Upper lobe of left lung (tissue), 4 donors: ENCODE results near the gene OR4D6.

ENCODE experiments used
- CTCF ChIP-seq, 6 experiments: fragments of 450-650 bp in 4 of 6; fragments of 200-600 bp in 2 of 6; sonication (generic) in 2 of 6; IDR thresholded peaks; one replicate each; pipeline ENCODE4 v1.5.1; 2016 to 2019; ENCODE audit warnings: antibody characterized with exemption in 6 of 6
- POLR2AphosphoS5 ChIP-seq, 2 donors: sonication (generic); formaldehyde crosslinking; IDR thresholded peaks; one replicate each; pipeline ENCODE4 v1.5.1; 2017; ENCODE audit warnings: antibody characterized with exemption in 2 of 2

DNA sequence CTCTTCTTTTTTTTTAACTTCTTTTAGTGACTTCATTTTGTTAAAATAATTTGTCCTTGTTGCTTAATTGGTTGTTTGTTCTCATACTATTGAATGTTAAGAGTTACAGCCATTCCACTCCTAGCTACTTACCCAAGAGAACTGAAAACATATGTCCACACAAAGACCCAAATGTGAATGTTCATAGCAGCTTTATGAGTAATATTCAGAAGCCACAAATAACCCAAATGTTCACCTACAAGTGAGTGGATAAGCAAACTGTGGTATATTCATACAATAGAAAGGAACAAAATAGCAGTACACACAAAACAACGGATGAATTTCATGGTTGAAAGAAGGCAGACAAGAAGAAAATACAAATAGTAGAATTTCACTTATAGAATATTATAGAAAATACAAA is 45.2 kb downstream of the OR4D6 start:
- TF ChIP-seq CTCF (IDR thresholded peaks at IDR 0.05) (no peak), POLR2AphosphoS5 (IDR thresholded peaks at IDR 0.05) (no peak)
